Activated CD8-positive, alpha-beta T cell treated with anti-CD3 and anti-CD28 coated beads for 36 hours (primary cell): ENCODE data around the gene SNX27. TPM values are rescaled to one million over a fixed set of nuclear protein-coding genes. Genes with fewer than 3 reads are reported as not detected.

ENCODE experiments used
- ATAC-seq: fragments of 200-7000 bp; cut with Tn5 transposase; one replicate; pipeline ENCODE4 v1.10.0; 2021; ENCODE audit warnings: mild to moderate bottlenecking, moderate library complexity
- CTCF ChIA-PET: fragments of 350-600 bp; sonication (Branson Sonifier 250); formaldehyde crosslinking; loops from one replicate; lab custom pipeline; 2021; ENCODE audit warnings: antibody characterized with exemption; lab: Charles Lee
- POLR2A ChIA-PET: fragments of 350-600 bp; sonication (Branson Sonifier 250); formaldehyde crosslinking; loops from one replicate; lab custom pipeline; 2021; ENCODE audit warnings: antibody characterized with exemption; lab: Charles Lee
- DNase-seq: peaks from one replicate; pipeline ENCODE4 v3.0.0-alpha.2; 2020
- H3K27ac Mint-ChIP-seq: one replicate; pipeline ENCODE4 v1.8.0; 2021; ENCODE audit warnings: mild to moderate bottlenecking, mixed read lengths
- H3K27me3 Mint-ChIP-seq: one replicate; pipeline ENCODE4 v1.8.0; 2021; ENCODE audit warnings: mixed read lengths
- H3K36me3 Mint-ChIP-seq: one replicate; pipeline ENCODE4 v1.8.0; 2021; ENCODE audit warnings: low read depth, mixed read lengths
- H3K4me1 Mint-ChIP-seq: one replicate; pipeline ENCODE4 v1.8.0; 2021; ENCODE audit warnings: low read depth, mixed read lengths
- H3K4me3 Mint-ChIP-seq: one replicate; pipeline ENCODE4 v1.8.0; 2021; ENCODE audit warnings: mild to moderate bottlenecking, moderate library complexity, mixed read lengths
- H3K9me3 Mint-ChIP-seq: one replicate; pipeline ENCODE4 v1.8.0; 2021; ENCODE audit warnings: mixed read lengths
- intact Hi-C: fragments of 100-400 bp; cut with micrococcal nuclease; formaldehyde crosslinking; loops from one replicate; pipeline ENCODE4 v1.10.0; 2022
- total RNA-seq, 2 experiments: library from RNA; stranded (reverse); gene quantifications; one replicate each; pipeline ENCODE4 v1.2.3, GENCODE V29; 2021
- TF ChIP-seq, protein P1 (sequence below): fragments of 200-600 bp; IDR thresholded peaks from one replicate; pipeline ENCODE4 v1.8.0; 2022; ENCODE audit warnings: antibody characterized with exemption, mild to moderate bottlenecking

The SNX27 gene
- total RNA-seq, 2 experiments from 2014 or later = 27.2 to 29.5 TPM

DNA sequence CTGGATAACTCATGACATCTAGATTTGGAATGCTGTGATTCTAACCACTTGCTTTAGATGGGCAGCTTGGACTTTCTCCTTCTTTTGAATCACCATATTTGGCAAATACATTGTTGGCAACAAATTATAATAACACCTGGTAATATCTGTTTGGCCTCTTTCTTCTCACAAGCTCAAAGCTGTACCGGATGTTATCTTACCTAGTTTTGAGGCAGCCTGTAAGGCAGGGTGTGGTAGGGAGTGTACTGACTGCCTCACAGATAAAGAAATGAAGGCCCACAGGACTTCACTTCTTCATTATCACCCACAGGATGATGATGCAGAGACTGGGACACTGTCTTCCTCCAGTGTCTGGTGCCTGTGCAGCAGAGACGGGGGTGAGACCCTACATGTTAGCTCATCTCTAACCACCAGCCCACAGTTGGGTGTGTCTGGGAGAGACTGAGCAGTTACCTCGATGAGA lies 43.2 kb upstream of the SNX27 start:
- DNase-seq = peak; percentile 8
- CTCF ChIA-PET = interaction anchor here (0.6 kb wide), 1 partner anchor 25 kb away, joined by 4 read pairs; no protein-coding TSS in a partner anchor
- Mint-ChIP-seq H3K27me3 (no peaks in the 10 kb centered on the region), H3K9me3 (no peaks in the 10 kb centered on the region), H3K36me3 (no peaks in the 10 kb centered on the region), H3K27ac (no peak overlapping the region), H3K4me3 (no peak overlapping the region), H3K4me1 (no peaks in the 10 kb centered on the region)
- ATAC-seq = peak; percentile 70
- TF ChIP-seq, protein P1, sequence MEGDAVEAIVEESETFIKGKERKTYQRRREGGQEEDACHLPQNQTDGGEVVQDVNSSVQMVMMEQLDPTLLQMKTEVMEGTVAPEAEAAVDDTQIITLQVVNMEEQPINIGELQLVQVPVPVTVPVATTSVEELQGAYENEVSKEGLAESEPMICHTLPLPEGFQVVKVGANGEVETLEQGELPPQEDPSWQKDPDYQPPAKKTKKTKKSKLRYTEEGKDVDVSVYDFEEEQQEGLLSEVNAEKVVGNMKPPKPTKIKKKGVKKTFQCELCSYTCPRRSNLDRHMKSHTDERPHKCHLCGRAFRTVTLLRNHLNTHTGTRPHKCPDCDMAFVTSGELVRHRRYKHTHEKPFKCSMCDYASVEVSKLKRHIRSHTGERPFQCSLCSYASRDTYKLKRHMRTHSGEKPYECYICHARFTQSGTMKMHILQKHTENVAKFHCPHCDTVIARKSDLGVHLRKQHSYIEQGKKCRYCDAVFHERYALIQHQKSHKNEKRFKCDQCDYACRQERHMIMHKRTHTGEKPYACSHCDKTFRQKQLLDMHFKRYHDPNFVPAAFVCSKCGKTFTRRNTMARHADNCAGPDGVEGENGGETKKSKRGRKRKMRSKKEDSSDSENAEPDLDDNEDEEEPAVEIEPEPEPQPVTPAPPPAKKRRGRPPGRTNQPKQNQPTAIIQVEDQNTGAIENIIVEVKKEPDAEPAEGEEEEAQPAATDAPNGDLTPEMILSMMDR = no peak
- POLR2A ChIA-PET = no interaction called here
- intact Hi-C loops = no loop called here

DNA sequence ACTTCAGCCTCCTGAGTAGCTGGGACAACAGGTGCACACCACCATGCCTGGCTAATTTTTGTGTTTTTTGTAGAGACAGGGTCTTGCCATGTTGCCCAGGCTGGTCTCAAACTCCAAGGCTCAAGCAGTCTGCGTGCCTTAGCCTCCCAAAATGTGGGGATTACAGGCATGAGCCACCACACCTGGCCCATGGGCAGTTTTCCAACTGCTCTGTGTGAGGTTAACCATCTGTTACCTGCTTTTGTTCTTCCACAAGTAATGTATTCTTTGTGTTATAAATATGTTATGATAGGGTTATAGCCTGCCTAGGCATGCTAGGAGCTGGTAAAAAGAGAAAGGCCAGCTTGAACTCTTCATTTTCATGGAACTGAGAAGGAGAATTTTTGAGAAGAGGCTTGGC lies 41.0 kb upstream of the SNX27 start:
- DNase-seq = no peak
- Mint-ChIP-seq H3K27ac (no peak overlapping the region), H3K36me3 (no peaks in the 10 kb centered on the region), H3K4me3 (no peak overlapping the region), H3K9me3 (no peaks in the 10 kb centered on the region), H3K4me1 (peaks cover 8% of the 10 kb centered on the region), H3K27me3 (no peaks in the 10 kb centered on the region)
- CTCF ChIA-PET = interaction anchor here (3.4 kb wide), 1 partner anchor 23 kb away, joined by 12 read pairs; no protein-coding TSS in a partner anchor
- intact Hi-C loops = no loop called here
- no peak for ATAC-seq
- TF ChIP-seq, protein P1 = no peak
- POLR2A ChIA-PET = no interaction called here

DNA sequence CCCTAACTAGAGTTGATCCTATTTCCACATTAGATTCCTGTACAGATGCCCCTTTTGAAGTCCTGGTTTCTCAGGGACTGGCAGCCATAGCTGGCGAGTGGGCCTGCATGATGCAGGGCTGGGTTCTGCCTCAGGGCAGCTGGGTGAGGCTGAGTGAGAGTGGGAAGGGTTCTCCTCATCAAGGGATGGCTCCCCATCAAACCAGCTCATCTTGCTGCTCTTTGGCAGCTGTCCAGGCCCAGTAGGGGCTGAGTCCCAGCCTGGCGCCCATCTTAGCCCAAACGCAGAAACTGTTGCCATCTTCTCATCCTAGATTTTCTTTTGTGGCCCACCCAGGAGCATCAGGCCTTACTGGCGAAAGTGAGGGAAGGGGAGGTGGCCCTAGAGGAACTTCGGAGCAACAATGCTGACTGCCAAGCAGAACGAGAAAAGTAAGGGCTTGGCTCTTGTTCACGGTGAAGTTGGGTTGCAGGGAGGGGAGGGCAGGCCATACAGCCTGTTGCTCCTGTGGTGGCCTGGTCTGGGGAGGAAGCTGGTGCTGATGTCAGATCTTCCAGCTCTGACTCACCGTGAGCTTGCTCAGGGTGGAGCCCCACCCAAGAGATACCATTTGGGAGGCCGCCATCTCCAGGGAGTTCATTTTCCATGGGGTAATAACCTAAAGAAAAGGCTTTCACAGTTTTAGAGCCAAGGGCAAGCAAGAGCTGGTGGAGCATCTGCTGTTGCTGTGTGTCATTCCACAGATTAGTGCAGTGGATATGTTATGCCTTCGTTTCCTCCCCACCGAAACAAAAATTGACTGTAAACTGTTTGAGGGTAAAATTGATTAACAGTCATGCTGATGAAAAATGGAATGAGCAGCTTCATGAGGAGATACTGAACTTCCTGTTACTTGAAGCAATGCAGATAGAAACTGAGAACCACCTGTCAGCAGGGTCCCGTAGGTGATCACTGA lies 37.0 kb upstream of the SNX27 start:
- H3K27me3 Mint-ChIP-seq = no peaks in the 10 kb centered on the region
- intact Hi-C loops = no loop called here
- peaks cover 8% of the 10 kb centered on the region for H3K4me1 Mint-ChIP-seq
- TF ChIP-seq, protein P1 = no peak
- peak overlapping the region; percentile 5 for H3K27ac Mint-ChIP-seq
- no peaks in the 10 kb centered on the region for H3K36me3 Mint-ChIP-seq
- ChIA-PET CTCF (no interaction called here), POLR2A (no interaction called here)
- H3K9me3 Mint-ChIP-seq = no peaks in the 10 kb centered on the region
- no peak overlapping the region for H3K4me3 Mint-ChIP-seq
- peak; percentile 94 for ATAC-seq
- peak; percentile 59 for DNase-seq

DNA sequence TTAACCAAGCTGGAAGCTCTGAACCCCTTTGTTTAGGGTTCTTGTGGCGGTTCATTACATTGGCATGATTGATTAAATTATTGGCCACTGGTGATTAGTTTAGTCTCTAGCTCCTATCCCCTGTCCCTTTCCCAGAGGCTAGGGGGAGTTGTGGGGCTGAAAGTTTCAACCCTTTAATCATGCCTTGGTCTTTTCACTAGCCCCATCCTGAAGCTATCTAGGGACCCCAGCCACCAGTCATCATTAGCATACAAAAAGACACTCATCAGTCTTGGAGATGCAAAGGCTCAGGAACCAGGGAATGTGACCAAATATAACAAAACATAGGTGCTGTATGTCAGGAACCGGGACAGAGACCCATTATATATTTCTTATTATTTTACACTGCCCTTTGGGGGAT lies 34.7 kb upstream of the SNX27 start:
- ChIA-PET POLR2A (no interaction called here), CTCF (interaction anchor here (1.1 kb wide), 1 partner anchor 28 kb away, joined by 4 read pairs; no protein-coding TSS in a partner anchor)
- DNase-seq = no peak
- Mint-ChIP-seq H3K4me3 (no peak overlapping the region), H3K36me3 (no peaks in the 10 kb centered on the region), H3K27ac (no peak overlapping the region), H3K9me3 (no peaks in the 10 kb centered on the region), H3K4me1 (peaks cover 8% of the 10 kb centered on the region), H3K27me3 (no peaks in the 10 kb centered on the region)
- TF ChIP-seq, protein P1 = no peak
- no peak for ATAC-seq
- intact Hi-C loops = no loop called here

DNA sequence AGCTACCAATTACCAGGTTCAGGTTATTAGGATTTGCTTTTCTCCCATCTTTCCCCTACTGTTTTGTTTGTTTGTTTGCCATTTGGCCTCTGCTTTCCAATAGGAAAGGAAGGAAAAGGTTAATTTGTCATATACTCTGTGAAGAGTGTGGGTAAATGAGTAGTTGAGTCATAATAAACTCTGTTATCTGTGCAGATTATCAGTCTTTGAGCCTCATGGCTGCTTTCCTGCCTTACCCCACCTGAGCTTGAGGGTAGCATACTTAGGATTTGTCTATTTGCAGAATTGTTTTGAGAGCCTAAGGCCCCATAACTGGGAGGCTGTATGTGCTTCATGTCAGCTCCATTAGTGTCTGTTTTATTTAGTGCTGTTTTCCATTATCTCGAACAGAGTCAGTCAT lies 32.9 kb upstream of the SNX27 start:
- Mint-ChIP-seq H3K9me3 (no peaks in the 10 kb centered on the region), H3K36me3 (no peaks in the 10 kb centered on the region), H3K4me3 (no peak overlapping the region), H3K4me1 (peaks cover 8% of the 10 kb centered on the region), H3K27ac (no peak overlapping the region), H3K27me3 (no peaks in the 10 kb centered on the region)
- POLR2A ChIA-PET = interaction anchor here (0.8 kb wide), 1 partner anchor 259 kb away, joined by 3 read pairs; no protein-coding TSS in a partner anchor
- intact Hi-C loops = no loop called here
- no peak for ATAC-seq
- CTCF ChIA-PET = interaction anchor here (1.2 to 2.2 kb wide), 4 partner anchors 15 to 156 kb away, joined by 3 to 12 read pairs (median 4); no protein-coding TSS in a partner anchor
- no peak for DNase-seq
- TF ChIP-seq, protein P1 = no peak
